HG03565 (cell line): ENCODE measurements around the gene OVCH2.
"Not testable (repeated sequence)": the region's sequence is repeated elsewhere in the genome, so short reads cannot be mapped to it uniquely, and the experiment has no call there.

ENCODE experiments used
- ATAC-seq: cut with Tn5 transposase; IDR thresholded peaks from one replicate; pipeline ENCODE4 v1.9.1; 2021; ENCODE audit warnings: mild to moderate bottlenecking, moderate library complexity; ENCODE audit not compliant: unreplicated experiment

OVCH2 gene, protein sequence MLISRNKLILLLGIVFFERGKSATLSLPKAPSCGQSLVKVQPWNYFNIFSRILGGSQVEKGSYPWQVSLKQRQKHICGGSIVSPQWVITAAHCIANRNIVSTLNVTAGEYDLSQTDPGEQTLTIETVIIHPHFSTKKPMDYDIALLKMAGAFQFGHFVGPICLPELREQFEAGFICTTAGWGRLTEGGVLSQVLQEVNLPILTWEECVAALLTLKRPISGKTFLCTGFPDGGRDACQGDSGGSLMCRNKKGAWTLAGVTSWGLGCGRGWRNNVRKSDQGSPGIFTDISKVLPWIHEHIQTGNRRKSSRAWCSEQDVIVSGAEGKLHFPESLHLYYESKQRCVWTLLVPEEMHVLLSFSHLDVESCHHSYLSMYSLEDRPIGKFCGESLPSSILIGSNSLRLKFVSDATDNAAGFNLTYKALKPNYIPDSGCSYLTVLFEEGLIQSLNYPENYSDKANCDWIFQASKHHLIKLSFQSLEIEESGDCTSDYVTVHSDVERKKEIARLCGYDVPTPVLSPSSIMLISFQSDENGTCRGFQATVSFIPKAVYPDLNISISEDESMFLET

DNA sequence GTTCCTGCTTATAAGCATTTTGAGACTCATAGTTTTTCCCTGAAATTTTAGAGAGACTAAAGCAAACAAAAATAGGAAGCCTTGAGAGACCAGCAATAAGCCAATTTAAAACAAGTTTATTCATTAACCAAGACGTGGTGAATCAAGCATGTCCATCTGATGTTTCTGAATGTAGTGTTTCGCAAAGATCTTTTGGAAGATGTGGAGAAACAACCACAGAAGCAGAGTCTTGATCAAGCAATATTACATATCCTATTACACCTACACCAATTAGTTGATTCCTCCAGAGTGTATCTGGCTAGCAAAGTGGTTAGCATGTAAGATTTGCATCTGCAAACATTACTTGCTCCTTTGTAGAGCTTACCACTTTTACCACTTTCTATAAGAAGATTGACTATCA is at the start of gene OVCH2:
TSS of gene OVCH2 (minus strand) at position 101 of the 400 bp plus-strand sequence. CDS start at position 18, 83 bp downstream.
- no peak for ATAC-seq

DNA sequence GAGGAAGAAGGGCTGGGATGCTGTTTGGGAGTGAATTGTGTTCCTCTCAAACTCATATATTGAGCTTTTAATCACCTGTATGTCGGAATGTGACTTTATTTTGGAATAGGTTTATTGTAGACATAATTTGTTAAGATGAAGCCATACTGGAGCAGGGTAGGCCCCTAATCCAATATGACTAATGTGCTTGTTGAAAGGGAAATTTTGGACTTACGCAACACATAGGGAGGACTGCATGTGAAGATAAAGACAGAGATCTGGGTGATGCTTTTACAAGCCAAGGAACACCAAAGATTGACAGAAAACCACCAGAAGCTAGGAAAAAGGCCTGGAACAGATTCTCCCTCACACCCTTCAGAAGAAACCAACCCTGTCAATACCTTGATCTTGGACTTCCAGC is 43.2 kb upstream of the OVCH2 start:
- ATAC-seq: no peak

DNA sequence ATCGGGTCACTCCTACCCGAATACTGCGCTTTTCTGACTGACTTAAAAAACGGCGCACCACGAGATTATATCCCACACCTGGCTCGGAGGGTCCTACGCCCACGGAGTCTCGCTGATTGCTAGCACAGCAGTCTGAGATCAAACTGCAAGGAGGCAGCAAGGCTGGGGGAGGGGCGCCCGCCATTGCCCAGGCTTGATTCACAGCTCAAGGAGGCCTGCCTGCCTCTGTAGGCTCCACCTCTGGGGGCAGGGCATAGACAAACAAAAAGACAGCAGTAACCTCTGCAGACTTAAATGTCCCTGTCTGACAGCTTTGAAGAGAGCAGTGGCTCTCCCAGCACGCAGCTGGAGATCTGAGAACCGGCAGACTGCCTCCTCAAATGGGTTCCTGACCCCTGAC is 28.5 kb upstream of the OVCH2 start:
- not testable (repeated sequence) for ATAC-seq

DNA sequence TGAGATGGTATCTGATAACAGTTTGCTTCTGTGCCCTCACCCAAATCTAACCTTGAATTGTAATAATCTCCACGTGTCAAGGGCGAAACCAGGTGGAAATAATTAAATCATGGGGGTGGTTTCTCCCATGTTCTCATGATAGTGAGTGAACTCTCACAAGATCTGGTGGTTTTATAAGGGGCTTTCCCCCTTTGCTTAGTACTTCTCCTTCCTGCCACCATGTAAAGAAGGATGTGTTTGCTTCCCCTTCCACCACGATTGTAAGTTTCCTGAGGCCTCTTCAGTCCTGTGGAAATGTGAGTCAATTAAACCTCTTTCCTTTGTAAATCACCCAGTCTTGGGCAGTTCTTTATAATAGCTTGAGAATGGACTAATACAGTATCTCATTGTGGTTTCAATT is 8.5 kb upstream of the OVCH2 start:
- ATAC-seq: no peak

DNA sequence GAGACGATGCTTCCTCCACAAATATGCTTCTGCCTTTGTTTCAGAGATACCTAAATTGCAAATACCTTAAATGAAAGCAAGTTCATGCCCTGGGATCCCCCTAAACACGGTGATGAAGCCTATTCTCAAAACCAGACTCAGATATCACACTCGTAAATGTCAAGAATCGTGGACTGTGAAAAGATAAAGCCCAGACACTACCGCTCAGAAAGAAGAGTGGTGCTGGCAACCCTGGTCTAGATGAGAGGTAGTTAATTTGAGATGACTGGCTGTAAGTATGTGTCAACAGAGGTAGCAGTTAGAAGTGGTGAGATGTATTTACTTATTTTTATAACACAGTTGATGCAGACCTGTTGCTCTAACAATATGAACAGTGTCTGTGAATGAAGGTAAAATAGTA is 2.5 kb downstream of the OVCH2 start:
- ATAC-seq: no peak

DNA sequence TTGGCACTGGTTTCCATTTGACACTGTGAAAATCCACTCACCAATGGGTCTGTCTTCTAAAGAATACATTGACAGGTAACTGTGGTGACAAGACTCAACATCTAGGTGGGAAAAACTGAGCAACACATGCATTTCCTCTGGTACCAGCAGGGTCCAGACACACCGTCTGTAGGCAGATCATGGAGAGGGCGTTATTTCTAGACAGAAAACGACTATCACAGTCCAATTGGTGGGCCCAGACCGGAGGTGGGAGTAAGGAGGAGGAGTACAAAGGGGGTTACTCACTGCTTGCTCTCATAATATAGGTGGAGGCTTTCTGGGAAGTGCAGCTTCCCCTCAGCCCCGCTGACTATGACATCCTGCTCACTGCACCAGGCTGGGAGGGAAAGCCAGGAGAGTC is 9.9 kb downstream of the OVCH2 start:
- ATAC-seq: no peak

DNA sequence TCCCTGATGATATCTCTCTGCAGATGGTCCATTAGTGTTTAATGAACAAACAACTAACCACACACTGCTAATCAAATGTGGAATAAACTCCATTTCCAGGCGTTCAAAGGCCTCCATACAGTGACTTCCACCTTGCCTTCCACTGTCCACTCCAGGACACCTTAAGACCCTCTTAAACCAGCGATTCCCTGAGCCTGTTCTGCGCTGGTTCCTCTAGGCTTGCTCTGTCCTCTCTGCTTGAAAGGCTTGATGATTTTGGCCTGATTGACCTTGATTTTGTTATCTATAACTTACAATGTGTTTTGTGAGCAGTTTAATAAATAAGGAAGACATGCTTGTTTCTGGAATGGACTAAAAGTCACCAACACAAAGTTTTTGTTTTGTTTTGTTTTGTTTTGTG is 12.0 kb downstream of the OVCH2 start:
- no peak for ATAC-seq

DNA sequence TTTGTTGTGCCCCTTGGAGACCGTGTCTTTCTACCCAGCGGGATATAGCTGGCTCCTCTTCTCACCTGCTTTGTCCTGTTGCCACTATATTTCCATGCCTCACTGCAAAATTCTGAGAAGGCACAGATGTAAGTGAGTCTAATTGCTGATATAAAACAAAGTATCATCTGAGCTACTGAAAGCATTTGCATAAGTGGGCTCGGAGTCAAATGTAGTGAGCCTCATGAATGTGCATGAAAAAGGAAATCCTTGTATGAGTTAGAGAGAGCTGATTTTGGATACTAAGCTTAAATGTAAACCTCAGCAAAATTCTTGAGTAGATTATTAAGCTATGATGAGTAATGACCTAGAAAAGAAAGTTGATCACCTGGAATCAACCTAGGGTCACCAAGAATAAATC is 13.9 kb downstream of the OVCH2 start:
- no peak for ATAC-seq

DNA sequence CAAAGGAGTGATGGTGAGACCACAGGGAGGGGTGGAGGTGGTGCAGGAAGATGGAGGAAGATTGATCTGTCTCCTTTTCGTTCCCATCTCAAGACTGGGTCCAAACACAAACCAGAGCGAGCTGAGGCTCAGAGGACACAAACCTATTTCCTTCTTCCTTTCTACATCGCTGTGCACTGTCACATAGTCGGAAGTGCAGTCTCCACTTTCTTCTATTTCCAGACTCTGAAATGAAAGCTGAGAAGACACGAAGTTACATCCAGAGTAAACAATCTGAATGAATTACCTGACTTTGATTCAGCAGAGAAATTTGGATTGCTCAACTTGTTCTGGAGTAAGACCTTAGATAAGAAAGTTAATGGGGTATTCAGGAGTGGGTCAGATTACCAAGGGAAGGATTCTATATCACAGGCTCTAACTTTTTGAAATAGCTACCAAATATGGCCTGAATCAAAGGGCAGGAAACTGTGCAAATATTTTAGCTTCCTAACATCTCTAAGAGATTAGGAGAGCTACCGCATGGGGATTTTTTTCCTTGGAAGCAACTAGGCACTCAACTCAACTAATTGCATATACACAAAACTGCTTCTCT is 14.4 kb downstream of the OVCH2 start:
- no peak for ATAC-seq

DNA sequence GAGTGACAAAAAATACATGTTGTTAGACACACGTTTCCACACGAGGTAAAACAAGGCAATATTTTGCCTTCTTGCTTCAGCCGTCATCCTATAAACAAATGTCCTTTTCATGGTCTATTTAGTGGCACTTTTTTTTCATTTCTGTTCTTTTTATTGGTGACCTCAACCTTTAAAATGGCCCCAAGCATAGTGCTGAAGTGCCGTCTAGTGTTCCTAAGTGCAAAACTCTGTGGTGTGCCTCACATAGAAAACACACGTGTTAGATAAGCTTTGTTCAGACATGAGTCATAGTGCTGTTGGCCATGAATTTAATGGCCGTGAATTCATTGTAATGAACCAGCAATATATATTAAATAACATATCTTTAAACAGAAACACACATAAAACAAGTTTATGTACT is 15.6 kb downstream of the OVCH2 start:
- ATAC-seq: no peak

DNA sequence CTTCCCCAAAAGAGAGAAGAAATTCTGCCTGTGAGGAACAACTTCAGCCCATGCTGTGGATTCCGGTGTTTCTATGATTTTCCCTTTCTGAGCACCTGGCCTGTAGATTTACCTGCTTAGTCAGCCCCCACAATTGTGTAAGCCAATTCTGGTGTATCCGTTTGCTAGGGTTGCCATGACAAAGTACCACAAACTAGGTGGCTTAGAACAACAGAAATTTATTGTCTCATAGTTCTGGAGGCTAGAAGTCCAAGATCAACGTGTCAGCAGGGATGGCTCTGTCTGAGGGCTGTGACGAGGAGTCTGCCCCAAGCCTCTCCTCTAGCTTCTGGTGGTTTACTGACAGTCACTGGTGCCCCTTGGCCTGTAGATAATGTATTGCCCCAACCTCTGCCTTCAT is 17.0 kb downstream of the OVCH2 start:
- no peak for ATAC-seq

DNA sequence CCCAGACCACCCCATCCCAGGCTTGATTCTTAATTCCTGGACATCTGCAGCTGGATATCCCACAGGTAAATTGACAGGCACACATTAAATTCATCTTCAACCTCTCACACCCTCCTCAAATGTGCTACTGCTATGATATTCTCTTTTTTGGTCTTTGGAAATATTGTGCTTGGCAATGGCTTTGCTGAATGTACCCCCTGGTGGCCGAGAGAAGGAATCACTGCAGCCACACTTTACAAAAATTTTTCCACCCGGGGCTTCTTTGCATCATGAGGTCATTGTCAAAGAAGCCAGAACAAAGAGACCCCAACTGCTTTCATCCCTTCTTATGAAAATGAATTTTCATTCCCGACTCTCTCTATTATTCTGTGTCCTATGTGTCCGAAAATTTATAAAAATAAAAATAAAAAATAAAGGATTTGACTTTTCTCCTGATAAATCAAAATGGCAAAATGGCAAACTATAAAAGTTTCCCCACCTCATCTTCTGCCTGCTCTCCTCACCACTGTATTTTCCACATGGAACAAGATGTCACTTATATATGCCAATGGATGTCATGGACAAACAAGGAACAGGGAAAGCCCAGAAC is 17.9 kb downstream of the OVCH2 start:
- peak; percentile 77 for ATAC-seq

DNA sequence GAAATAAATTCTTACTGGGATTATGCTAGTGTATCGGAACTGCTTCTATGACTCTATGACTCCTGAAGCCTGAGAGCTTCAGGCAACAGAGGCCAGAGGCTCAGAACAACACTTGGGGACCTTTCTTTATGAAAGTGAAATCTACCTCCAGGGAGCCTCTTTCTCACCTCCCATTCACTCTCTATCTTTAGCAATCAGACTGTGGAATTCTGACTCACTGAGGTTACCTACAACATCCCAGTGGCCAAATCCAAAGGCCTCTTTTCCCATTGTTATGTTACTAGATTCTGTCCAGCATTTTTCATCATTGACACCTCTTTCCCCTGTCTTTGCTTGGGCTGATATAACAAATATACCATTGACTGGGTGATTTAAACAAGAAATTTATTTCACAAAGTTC is 18.9 kb downstream of the OVCH2 start:
- no peak for ATAC-seq

DNA sequence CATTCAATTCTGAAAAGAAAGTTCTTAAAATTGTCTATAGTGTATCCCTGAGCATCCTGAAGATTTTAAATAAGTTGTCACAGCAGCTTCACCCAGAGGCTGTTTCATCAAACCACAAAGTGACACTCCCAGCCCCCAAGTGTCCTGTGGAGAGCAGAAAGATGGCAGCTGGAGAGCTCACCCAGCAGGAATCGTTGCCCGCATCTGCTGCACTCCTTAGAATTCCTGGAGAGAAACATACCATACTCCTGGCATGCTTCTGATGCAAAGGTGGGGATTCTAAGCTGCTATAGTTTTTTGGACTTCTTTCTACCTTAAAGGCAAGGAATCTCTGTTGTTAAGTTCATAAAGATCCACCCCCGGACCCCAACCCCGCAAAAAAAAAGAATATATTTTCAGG is 19.5 kb downstream of the OVCH2 start:
- ATAC-seq: no peak

DNA sequence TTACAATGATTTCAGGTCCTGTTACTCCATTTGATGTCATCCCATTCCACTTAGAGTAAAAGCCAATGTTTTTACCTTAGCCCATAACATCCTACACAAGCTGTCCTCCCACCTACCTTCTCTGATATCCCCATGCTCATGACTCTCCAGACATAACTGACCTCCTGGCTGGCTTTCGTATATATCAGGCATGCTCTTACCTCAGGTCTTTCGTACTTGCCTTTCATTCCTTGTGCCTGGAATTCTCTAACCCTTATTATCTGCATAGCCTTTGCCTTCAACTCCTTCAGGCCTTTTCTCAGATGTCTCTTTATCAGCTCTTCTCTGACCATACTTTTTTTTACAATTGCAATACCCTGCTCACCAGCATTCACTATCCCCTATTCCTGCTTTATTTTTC is 22.7 kb downstream of the OVCH2 start:
- ATAC-seq: no peak

DNA sequence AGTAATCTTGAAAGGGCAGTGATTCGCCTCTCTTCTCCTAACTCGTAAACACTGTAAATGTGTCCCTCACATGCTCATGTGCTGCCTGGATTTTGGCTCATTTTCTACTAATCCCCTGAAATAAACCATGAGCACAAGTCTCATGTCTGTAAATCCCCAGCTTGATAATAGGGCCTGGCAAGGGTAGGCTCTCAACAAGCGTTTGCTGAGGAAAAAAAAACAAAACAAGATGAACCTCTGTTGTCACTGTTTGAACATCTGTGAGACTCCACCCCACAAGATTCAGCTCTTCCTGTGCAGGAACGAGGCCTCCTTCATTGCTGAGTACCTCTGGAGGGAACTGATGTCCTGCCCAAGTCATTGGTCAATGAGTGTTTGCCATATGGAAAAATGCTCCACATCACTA is 28.5 kb downstream of the OVCH2 start:
- ATAC-seq: no peak

DNA sequence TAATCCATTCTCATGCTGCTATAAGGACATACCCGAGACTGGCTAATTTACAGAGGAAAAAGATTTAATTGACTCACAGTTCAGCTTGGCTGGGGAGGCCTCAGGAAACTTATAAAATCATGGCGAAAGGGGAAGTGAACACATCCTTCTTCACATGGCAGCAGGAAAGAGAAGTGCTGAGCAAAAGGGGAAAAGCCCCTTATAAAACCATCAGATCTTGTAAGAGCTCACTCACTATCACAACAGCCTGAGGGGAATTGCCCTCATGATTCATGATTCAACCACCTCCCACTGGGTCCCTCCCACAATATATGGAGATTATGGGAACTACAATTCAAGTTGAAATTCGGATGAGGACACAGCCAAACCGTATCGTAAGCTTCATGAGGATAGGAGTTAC is 29.2 kb downstream of the OVCH2 start:
- ATAC-seq: no peak

DNA sequence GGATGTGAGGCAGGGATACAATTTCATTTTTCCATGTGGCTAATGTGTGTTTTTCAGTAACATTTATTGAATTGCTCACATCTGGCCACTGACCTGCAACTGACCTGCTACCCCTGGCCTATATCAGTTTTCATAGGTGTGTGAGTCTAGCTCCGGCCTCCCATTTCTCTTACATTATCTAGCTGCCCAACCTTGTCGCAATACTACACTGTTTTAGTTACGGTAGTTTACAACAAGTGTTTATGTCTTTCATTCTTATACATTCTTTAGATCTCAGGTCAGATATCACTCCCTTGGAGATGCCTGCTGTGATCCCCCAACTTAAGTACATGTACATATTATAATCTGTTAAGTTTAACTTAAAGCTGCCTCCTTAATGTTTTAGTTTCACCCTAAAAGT is 30.6 kb downstream of the OVCH2 start:
- no peak for ATAC-seq

DNA sequence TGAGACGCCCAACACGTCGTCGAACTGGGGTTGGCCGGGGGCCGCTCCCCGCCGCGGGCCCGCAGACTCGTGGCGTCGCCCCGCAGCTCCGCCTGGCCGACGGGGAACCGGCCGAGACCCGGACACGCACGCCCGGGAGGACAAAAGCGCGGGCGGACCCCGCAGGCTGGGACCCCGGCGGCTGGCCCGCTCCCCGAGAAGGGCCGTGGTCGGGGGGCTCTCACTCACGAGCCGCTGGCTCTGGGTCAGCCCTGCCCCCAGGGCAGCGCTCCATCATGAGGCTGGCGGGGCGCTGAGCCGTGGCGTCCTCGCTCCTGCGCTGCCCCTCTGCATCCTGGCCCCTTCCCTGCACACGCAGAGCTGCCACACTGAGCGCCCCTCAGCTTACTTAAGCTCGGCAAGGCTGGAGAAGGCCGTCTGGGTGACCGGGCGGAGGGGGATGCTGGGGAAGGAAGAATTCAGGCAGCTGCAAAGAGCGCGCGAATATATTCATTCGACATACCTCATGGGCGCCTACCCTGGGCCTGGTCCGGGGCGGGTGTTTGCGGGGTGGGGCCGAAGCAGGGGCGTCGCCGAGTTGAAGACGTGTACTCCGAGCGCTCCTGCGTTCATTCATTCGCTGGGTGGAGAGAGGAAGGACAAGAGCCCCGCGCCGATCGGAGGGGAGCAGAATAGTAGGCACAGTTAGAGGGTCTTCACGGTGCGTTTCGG is 32.4 kb downstream of the OVCH2 start:
- ATAC-seq: no peak

DNA sequence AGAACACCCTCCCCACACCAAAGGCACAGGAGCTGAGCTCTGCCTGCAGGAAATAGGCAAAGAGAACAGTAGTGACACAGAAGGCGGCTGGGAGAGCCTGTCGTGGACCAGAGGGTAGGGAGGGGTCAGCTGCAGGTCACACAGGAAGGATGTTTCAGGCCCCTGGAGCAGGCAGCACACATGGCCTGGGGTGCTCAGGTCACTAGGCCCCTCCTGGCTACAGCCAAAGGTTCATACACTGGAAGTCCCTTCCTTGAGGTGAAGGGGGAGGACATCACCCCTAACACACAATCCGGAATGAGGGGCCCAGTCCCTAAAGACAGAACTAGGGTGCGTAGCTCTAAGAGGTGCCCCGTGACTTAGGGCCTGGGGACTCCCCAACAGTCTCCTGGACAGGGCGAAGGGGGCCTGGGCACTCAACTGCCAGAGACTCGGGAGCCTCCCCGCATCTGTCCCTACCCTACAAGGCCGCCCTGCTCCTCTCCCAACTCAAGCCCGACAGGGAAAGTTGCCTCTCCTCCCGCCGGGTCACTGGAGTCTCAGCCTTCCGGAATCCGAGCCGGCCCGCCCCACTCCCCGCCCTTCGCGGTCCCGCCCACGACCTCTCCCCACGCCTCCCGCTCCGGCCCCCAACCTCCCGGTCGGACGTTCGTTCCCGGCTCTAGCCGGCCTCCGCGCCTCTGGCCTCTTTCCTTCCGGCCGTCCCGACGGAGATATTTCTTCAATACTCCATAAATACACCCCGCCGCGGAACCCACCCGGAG is 33.1 kb downstream of the OVCH2 start, which contains the start of gene CYB5R2:
TSS of gene CYB5R2 (minus strand) at position 541 of the 764 bp plus-strand sequence. CDS start 675 bp downstream, outside the sequence.
- no peak for ATAC-seq
